Measurements from ENCODE around the gene CNTFR. TPM values are rescaled to one million over a fixed set of nuclear protein-coding genes. Genes with fewer than 3 reads are reported as not detected.

Gene CNTFR
- total and polyA plus RNA-seq, 2 donors: 5.6 to 11.5 TPM

DNA sequence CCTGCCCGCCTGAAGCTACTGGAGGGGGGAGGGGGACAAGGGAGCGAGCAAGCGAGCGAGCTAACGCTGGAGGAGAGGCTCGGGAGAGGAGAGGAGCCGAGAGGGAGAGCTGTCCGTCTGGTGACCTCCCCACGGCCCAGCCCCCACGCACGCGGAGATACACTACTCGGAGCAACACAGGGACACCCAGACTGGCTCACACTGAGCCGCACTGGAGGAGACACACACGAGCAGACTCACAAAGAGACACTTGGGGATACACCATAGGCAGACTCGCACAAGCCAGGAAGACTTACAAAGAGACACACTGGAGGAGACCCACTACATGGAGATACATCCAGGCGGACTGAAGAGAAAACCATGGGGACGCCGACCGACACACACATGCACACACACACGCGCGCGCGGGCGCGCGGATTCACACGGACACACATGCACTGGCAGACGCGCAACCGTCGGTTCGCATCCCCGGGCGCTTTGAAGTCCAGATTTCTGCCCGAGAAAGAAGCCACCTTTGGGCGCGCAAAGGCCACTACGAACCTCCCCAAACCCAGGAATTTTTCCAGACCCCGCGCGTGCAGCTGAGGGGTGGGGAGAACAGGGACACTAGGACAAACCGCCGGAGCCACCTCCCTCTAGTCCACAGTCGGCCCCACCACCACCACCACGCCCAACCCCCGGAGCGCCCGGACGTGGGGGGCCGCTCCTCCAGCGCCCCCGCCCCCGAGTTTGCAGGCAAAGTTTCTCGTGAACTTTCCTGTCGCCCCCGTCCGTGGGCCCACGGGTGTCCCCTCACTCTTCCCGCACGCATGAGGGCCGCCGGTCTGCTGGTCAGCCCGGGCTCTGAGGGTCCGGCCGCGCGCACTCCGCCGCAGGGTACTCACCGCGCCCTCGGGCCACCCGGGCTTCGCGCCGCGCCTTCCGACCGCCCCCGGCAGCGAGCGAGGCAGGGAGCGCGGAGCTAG lies 571 bp downstream of the CNTFR start:
- no peaks in the 10 kb centered on the region for H3K36me3 ChIP-seq (ENCODE audit: insufficient read depth)
- peak overlapping the region; percentile 57 for H3K4me3 ChIP-seq (ENCODE audit: low read depth, low read length)
- no peak for DNase-seq (ENCODE audit: extremely low spot score)
- no peak overlapping the region for H3K27ac ChIP-seq (ENCODE audit: low read depth)
- 2% methylated on average over 86 of the region's 86 CpGs for WGBS
- no peaks in the 10 kb centered on the region for H3K4me1 ChIP-seq (ENCODE audit: insufficient read depth)

DNA sequence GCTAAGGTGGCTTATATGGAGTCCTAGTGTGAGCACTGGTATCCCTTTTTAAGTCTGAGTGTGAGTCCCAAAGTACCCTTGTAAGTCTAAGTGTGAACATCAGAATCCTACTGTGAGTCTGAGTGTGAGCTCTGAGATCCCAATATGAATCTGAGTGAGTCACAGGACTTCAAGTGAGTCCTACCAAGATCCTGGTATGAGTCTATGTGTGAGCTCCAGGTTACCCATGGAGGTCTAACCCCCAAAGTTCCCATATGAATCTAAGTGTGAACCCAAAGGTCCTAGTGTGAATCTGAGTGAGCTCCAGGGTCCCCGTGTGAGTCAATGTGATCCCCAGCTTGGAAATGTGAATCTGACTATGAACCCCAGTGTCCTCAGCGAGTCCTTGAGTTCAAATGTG lies 2.3 kb downstream of the CNTFR start:
- Histone ChIP-seq H3K36me3 (ENCODE audit: insufficient read depth) (no peaks in the 10 kb centered on the region), H3K4me3 (ENCODE audit: low read depth, low read length) (no peak overlapping the region), H3K4me1 (ENCODE audit: insufficient read depth) (no peaks in the 10 kb centered on the region), H3K27ac (ENCODE audit: low read depth) (no peak overlapping the region)
- DNase-seq (ENCODE audit: extremely low spot score): no peak
- 69% methylated on average over 2 of the region's 2 CpGs for WGBS

DNA sequence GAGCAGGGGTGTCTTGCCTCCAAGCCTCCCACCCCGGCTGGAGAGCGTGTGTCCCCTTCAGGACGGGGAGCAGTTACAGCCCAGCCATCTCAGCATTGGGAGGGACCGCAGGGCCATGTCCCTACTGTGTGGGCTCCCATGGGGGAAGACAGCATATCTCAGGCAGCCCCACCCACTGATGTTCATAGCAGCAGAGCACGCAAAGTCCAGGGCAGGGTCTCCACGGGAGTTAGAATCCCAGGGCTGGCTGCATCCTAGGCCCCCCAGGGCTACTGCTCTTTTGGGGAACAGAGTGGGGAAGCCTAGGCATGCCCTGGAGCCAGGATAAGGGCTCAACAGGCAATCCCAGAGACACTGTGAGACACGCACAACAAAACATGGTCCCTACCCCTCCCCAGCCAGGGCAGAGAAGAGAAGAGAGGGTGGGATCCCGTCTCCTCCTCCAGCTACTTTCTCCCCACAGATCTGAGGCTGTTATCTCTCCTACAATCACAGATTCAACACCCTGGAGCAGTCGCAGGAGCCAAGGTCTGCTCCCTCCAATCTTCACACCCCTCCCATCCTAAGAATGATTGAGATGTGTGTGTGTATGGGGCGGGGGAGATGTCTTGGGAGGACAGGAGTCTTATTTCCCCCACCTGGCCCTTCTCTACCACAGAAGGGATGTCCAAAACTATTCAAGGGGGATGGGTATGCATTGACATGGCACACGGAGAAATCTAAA lies 3.4 kb downstream of the CNTFR start:
- Histone ChIP-seq H3K4me1 (ENCODE audit: insufficient read depth) (no peaks in the 10 kb centered on the region), H3K27ac (ENCODE audit: low read depth) (no peak overlapping the region), H3K4me3 (ENCODE audit: low read depth, low read length) (no peak overlapping the region), H3K36me3 (ENCODE audit: insufficient read depth) (no peaks in the 10 kb centered on the region)
- DNase-seq (ENCODE audit: extremely low spot score): no peak
- WGBS: 55% methylated on average over 11 of the region's 11 CpGs

DNA sequence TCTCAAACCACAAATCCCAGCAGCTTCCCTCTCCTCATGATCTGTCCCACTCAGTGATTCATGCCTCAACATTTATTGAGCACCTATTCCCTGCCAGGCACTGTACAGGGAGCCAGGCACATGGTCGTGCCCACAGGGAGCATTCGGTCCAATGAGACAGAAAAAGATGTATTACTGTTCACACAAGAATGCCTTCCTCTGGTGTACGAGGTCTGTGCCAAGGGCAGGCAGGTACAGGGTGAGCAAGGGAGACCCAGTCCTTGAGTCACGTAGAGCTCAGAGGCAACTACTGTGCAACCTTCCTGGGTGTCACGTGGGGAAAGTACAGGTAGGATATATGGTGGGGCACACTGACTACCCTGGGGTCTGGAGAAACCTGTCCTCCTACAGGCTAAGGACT lies 4.6 kb downstream of the CNTFR start:
- Histone ChIP-seq H3K4me3 (ENCODE audit: low read depth, low read length) (no peak overlapping the region), H3K4me1 (ENCODE audit: insufficient read depth) (no peaks in the 10 kb centered on the region), H3K36me3 (ENCODE audit: insufficient read depth) (no peaks in the 10 kb centered on the region), H3K27ac (ENCODE audit: low read depth) (no peak overlapping the region)
- no peak for DNase-seq (ENCODE audit: extremely low spot score)
- 88% methylated on average over 5 of the region's 5 CpGs for WGBS

DNA sequence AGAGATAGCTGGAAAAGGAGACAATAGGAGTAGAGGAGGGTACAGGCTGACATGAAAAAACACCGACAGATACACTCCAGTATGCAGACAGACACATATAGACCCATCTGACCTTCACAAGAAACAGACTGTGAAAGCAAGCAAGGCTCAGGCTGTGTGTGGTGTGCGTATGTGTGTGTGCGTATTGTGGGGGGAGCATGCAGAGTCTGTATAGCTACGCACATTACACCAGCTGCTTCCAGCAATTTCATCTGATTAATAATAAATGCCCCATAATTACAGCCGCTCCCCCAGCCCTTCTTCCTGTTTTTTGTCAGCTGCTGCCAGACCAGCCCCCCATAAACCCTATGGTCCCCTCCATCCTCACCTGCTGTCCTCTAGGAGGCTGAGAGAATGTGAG lies 6.7 kb downstream of the CNTFR start:
- no peak for DNase-seq (ENCODE audit: extremely low spot score)

DNA sequence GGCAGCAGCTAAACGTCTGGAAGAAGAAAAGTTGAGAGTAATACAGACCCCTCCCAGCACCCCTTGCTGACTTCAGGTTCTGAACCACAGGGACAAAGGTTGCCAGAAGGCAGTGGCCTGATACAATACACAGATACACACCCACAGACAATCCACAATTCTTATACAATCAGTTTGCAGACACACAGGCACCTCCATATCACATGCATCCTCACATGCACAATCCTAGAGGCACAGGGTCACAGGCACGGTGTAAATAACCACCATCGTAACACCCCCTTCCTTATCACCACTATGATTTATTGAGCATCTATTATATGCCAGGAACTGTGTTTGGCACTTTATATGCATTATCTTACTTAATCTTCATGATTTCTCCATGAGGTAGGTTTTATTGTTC lies 8.2 kb downstream of the CNTFR start:
- H3K4me1 ChIP-seq (ENCODE audit: insufficient read depth): no peaks in the 10 kb centered on the region
- WGBS: 83% methylated on average over 3 of the region's 3 CpGs
- DNase-seq (ENCODE audit: extremely low spot score): no peak
- no peaks in the 10 kb centered on the region for H3K36me3 ChIP-seq (ENCODE audit: insufficient read depth)
- H3K4me3 ChIP-seq (ENCODE audit: low read depth, low read length): no peak overlapping the region
- no peak overlapping the region for H3K27ac ChIP-seq (ENCODE audit: low read depth)

More for the DNA sequence above, 6.7 kb downstream of the CNTFR start:
- Histone ChIP-seq H3K4me1 (ENCODE audit: insufficient read depth) (no peaks in the 10 kb centered on the region), H3K27ac (ENCODE audit: low read depth) (no peak overlapping the region), H3K36me3 (ENCODE audit: insufficient read depth) (no peaks in the 10 kb centered on the region), H3K4me3 (ENCODE audit: low read depth, low read length) (no peak overlapping the region)
- 93% methylated on average over 5 of the region's 5 CpGs for WGBS

DNA sequence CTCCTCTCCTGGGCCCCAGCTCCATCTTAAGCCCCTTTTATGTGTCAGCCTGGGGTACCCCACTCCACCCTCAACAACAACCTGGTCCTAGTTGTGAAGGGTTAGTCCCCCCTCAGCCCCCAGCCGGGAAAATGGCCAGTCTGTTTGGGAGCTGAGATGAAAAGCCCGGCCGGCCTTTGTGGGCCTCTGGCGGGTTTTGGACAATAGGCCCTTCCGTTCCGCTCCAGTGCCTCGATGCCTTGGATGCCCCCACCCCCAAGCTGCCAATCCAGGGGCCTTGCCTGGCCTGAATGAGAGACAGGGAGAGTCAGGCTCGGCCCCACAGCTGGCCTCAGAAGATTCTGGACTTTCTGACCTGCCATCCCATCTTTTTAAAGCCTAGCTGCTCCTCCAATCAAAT lies 9.2 kb downstream of the CNTFR start:
- no peak overlapping the region for H3K4me3 ChIP-seq (ENCODE audit: low read depth, low read length)
- no peaks in the 10 kb centered on the region for H3K4me1 ChIP-seq (ENCODE audit: insufficient read depth)
- no peak overlapping the region for H3K27ac ChIP-seq (ENCODE audit: low read depth)
- H3K36me3 ChIP-seq (ENCODE audit: insufficient read depth): no peaks in the 10 kb centered on the region
- WGBS: 75% methylated on average over 8 of the region's 8 CpGs
- DNase-seq (ENCODE audit: extremely low spot score): no peak

DNA sequence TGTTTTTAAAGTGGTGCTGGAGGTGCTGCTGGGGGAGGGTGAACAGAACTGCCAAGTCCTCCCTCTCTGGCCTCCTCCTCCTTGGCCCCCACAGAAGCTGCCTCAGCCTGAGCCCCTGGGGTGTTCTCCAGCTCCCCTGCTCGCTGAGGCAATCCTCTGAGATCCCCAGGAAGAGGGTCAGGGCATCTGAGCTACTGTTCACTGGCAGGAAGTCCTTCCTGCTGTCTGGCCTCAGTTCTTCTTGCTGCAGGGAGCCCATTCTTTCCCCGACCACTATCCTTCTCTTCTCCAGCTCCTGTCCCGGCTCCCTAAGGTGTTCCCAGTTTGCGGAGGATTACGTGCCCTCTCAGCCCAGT lies 9.7 kb downstream of the CNTFR start:
- H3K36me3 ChIP-seq (ENCODE audit: insufficient read depth): no peaks in the 10 kb centered on the region
- DNase-seq (ENCODE audit: extremely low spot score): no peak
- H3K4me3 ChIP-seq (ENCODE audit: low read depth, low read length): no peak overlapping the region

DNA sequence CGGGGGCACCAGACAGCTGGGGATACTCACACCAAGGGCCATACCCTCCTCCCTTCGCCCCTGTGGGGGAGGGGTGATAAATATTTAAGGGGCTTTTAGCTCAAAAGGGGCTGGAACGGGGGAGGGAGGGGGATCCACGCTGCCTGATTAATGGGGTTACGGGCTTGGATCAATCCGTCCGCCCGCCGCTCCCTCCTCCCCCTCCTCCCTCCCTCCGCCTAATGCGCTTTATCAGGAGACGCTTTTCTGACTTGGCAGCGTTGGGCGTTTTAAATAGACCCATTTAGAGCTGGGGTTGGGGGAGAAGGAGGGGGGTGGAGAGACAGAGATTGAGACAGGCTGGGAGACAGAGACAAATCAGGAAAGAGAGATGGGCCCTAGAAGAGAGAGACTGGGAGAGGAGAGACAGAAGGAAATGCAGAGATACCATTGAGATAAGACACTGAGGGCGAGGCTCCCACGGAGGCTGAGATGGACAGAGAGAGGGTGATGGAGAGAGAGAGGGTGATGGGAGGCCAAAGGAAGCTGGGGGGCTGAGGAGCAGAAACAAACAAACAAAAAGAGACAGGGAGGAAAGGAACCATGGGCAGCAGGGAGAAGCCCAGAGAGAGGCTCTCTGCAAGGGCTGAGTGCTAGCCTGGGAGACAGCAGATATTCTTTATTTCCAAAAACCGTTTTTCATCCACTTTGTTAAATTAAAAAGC lies 10.3 kb downstream of the CNTFR start:
- Histone ChIP-seq H3K36me3 (ENCODE audit: insufficient read depth) (no peaks in the 10 kb centered on the region), H3K4me3 (ENCODE audit: low read depth, low read length) (no peak overlapping the region), H3K4me1 (ENCODE audit: insufficient read depth) (no peaks in the 10 kb centered on the region), H3K27ac (ENCODE audit: low read depth) (no peak overlapping the region)
- WGBS: 16% methylated on average over 17 of the region's 17 CpGs
- DNase-seq (ENCODE audit: extremely low spot score): no peak

More for the DNA sequence above, 9.7 kb downstream of the CNTFR start:
- no peaks in the 10 kb centered on the region for H3K4me1 ChIP-seq (ENCODE audit: insufficient read depth)
- H3K27ac ChIP-seq (ENCODE audit: low read depth): no peak overlapping the region
- WGBS: 91% methylated on average over 5 of the region's 5 CpGs

DNA sequence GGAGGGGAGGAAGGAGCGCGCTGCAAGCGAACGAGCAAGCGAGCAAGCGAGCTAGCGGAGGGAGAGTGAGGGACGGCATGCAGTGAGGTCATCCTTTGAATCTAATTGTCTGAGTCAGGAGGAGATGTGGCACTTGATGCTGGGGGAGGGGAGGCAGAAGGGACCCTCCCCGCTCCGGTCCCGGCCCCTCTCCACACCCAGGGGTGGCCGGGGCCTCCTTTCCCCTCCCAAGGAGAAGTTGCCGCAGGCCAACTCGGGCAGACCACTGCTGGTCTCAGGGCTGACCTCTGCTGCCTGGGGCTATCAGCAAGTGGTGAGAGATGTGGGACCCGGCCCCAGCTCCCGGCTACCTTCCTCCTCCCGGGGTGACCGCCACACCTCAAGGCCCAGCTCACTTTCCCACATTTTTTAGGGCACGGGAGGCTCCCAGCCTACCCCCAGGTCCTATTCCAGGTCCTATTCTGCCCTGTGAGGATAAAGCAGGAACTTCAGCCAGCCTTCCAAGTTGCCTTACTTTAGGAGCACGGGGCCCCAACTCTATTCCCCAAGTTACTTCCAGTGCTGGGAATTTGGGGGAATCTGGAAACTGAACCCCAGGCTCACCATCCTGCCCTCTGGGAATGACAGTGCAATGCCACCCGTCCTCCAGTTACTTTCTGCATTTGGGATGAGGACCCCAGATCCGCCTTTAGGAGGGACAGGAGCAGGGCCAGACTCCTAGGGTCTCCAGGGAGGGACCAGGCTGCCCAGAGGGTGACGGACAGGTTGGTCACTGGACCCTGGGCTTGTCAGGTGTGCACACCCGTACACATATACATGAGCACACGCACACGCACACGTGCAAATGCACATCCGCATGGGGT lies 11.1 kb downstream of the CNTFR start:
- no peak for DNase-seq (ENCODE audit: extremely low spot score)
- Histone ChIP-seq H3K4me3 (ENCODE audit: low read depth, low read length) (peak overlapping the region; percentile 25), H3K4me1 (ENCODE audit: insufficient read depth) (no peaks in the 10 kb centered on the region), H3K27ac (ENCODE audit: low read depth) (no peak overlapping the region), H3K36me3 (ENCODE audit: insufficient read depth) (no peaks in the 10 kb centered on the region)
- WGBS: 24% methylated on average over 28 of the region's 28 CpGs

DNA sequence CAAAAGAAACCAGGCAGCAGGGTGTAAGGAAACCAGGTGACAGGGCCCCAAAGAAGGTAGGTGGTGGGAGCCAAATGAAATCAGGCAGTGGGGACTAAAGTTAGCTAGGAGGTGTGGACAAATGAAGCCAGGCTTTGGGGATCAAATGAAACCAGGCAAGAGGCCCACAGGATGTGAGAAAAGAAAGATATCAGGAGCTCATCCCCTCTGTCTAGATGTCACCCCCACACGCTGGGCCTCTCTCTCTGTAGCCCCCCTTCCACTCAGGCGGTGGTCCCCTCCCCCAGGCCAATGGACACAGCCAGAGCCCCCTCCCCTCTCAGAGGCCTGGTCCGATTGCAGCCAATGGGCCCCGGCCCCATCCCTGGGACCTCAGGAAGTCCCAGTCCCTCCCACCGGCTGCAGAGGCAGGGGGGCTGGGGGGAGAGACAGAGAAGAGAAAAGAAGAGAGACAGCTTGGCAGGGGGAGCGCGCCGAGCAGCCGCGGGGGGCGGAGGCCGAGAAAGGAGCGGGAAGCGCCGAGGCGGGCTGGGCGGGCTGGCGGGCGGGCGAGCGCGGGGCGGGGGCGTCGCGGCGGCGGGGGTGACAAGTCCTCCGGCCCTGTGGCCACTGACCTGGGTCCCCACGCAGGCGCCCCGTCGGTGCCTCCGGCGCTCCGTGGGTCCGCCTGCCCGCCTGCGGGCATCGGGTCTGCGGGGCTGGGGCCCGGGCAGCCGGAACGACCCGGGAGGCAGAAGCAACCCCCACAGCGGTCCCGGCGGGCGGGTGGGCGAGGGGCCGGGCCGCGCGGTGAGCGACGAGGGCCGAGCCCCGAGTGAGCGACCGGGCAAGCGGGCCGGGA lies 11.9 kb downstream of the CNTFR start:
- Histone ChIP-seq H3K4me3 (ENCODE audit: low read depth, low read length) (peak overlapping the region; percentile 25), H3K27ac (ENCODE audit: low read depth) (no peak overlapping the region), H3K4me1 (ENCODE audit: insufficient read depth) (no peaks in the 10 kb centered on the region), H3K36me3 (ENCODE audit: insufficient read depth) (no peaks in the 10 kb centered on the region)
- no peak for DNase-seq (ENCODE audit: extremely low spot score)
- WGBS: 2% methylated on average over 61 of the region's 62 CpGs

DNA sequence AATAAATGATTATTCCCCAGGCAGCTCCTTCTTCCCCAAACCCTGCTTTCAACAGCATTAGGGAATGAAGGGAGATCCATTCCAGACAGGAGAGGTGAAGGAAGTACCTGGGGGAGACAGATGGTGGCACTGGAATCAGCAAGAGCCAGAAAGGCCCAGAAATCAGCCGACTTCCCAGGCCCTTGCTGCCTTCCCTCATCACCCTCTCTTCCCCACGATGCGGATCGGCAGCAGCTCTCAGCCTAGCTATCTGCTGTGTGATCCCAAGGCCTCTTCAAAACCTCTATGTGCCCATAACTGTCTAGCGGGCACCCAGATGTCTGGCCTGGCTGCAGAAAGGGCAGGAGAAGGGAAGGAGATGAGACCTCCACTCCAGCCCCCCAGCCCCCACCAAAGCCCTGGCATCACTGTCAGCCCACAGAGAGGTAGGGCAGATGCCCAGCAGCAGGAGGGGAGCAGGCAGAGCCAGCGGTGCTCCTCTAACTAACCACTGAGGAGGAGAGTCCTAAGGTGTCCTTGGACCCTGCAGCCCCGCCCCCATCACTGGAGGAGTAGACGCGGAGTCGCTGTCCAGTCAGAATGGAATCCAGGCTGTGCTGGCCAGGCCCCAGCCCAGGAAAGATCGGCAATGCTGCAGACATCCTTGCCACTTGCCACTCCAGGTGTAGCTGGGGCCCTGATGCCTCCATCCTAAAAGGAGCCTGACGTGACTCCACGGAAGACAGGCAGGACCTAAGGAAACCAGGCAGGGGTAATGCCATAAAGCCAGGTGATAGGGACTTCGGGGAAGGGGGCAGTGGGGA lies 12.7 kb downstream of the CNTFR start:
- H3K36me3 ChIP-seq (ENCODE audit: insufficient read depth): no peaks in the 10 kb centered on the region
- no peak overlapping the region for H3K27ac ChIP-seq (ENCODE audit: low read depth)
- H3K4me3 ChIP-seq (ENCODE audit: low read depth, low read length): no peak overlapping the region
- DNase-seq (ENCODE audit: extremely low spot score): no peak
- WGBS: 71% methylated on average over 14 of the region's 14 CpGs
- no peaks in the 10 kb centered on the region for H3K4me1 ChIP-seq (ENCODE audit: insufficient read depth)

All from urinary bladder (tissue), 4 donors.